Esophagus squamous epithelium (tissue), 4 donors: Measurements from ENCODE around the gene CD58.
"Not testable (repeated sequence)": the region's sequence is repeated elsewhere in the genome, so short reads cannot be mapped to it uniquely, and the experiment has no call there.

Experiments
- CTCF ChIP-seq, 6 experiments: fragments of 450-650 bp in 4 of 6; fragments of 200-600 bp in 2 of 6; sonication (generic) in 2 of 6; IDR thresholded peaks; one replicate each; pipeline ENCODE4 v1.5.1; 2016 to 2019; ENCODE audit warnings: antibody characterized with exemption in 6 of 6, mild to moderate bottlenecking in 4 of 6, moderate library complexity in 4 of 6
- POLR2A ChIP-seq, 4 donors: fragments of 450-650 bp; IDR thresholded peaks; one replicate each; pipeline ENCODE4 v1.6.1; 2017; ENCODE audit warnings: antibody characterized with exemption in 4 of 4, mild to moderate bottlenecking in 4 of 4, moderate library complexity in 3 of 4

- TF ChIP-seq CTCF, POLR2A (IDR thresholded peaks at IDR 0.05): not testable (repeated sequence)
These were observed 28.5 kb upstream of the CD58 start for GRCh38 chr1:116599369-116599768.
